ENCODE measurements around the gene PIR.

Gene PIR

GRCh38 chrX:15418041-15418706 is 75.0 kb downstream of the PIR start:
- DNase-seq (ENCODE audit: low read depth in 2 of 2) = no peak

- DNase-seq (ENCODE audit: low read depth in 2 of 2) = no peak
Measured at GRCh38 chrX:15416133-15416993, 76.8 kb downstream of the PIR start.

- no peak for DNase-seq (ENCODE audit: low read depth in 2 of 2)
Measured at GRCh38 chrX:15413101-15413500, 80.0 kb downstream of the PIR start.

DNA sequence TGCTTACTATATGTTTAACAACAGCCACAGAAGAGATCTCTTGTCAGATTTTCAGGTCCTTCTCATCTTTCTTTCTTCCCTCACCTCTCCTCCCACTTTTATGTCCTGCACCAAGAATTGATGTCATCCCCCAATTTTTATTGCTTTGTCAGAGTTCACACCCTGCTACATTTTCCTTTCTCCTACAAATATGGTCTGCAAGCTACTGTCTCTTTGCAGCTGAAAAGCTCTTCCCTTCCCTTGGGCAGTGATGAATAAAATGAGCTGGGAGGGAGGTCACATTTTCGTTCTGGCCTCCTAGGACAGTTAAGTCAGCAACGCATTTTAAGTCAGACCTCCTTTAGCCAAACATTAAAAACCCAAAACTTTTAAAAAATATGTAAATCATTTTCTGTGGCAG is 82.2 kb downstream of the PIR start:
- no peak for DNase-seq (ENCODE audit: low read depth in 2 of 2)

GRCh38 chrX:15410430-15410829 is 82.7 kb downstream of the PIR start:
- DNase-seq (ENCODE audit: low read depth in 2 of 2) = no peak

DNA sequence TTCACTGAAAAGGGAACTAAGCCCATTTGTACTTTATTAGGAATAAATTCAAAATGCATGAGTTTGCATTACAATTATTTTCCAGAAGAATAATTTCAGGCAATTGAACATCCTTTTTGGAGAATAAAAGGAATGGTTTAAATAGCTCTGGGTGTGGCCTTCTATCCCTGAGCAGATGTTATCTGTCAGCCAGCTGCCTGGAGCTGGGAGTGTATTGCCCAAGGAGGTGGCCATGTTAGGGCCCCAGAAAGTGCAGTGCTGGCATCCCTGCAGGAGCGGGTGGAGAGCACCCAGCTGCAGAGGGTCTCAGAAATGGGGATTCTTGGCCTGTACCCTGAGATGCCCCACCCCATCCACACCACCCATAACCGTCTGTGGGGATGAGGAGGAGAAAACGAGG is 87.3 kb downstream of the PIR start:
- DNase-seq (ENCODE audit: low read depth in 2 of 2) = no peak

GRCh38 chrX:15404401-15405096 is 88.6 kb downstream of the PIR start:
- DNase-seq (ENCODE audit: low read depth in 2 of 2) = no peak

DNA sequence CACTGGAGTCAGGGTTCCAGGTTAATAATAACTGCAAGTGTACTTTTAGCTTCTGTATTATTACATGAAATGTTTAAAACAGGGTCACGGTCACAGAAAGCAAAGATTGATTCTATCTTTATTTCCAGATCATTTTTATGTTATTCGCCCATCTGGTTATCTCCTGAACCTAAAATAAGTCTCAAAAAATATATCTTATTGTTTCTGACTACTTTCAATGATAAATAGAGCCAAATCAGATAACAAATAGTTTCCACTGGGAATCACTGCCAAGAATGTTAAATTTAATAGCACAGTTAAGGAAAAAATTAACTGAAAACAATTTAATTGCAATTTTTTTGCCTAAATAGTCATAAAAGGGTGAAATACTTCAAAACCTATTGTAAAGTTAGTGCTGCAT is 91.8 kb downstream of the PIR start:
- DNase-seq (ENCODE audit: low read depth in 2 of 2) = no peak

GRCh38 chrX:15399962-15400391 is 93.2 kb downstream of the PIR start:
- DNase-seq (ENCODE audit: low read depth in 2 of 2) = no peak

DNA sequence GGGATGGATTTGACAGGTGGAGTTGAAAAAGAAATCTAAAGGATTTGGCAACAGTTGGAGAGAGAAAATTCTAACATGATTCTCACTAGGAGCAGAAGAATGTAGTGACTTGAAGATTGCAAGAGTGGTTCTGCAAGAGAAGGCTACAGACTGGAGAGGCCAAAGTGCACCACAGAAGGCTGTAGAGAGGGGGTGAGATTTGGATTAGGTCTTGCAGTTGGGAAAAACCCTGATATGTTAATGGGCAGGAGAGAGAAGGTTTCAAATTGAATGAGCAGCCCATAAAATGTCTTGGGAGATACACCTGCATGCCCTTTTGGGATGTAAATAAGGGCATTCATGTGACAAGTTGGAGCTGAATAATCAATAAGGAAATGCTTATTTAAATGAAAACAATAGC is 94.3 kb downstream of the PIR start:
- DNase-seq (ENCODE audit: low read depth in 2 of 2) = no peak

- DNase-seq (ENCODE audit: low read depth in 2 of 2) = no peak
Measured at GRCh38 chrX:15395789-15396188, 97.3 kb downstream of the PIR start.

DNA sequence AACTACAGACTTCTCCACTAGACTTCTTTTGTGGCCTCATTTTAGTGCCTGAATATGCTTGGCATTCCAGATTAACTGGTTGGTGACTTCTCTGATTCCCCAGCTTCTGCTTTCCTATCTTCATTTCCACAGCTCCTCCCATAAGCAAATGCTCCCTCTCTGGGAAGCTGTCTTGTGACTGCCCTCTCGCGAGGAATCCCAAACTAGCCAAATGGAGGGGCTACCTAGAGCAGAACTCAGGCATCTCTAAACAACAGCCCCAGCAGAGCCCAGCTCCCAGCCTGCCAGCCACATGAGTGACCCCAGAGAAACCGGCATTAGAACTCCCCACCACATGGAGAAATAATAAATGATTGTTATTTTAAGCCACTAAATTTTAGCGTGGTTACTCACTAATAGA is 101.3 kb downstream of the PIR start:
- no peak for DNase-seq (ENCODE audit: low read depth in 2 of 2)

DNA sequence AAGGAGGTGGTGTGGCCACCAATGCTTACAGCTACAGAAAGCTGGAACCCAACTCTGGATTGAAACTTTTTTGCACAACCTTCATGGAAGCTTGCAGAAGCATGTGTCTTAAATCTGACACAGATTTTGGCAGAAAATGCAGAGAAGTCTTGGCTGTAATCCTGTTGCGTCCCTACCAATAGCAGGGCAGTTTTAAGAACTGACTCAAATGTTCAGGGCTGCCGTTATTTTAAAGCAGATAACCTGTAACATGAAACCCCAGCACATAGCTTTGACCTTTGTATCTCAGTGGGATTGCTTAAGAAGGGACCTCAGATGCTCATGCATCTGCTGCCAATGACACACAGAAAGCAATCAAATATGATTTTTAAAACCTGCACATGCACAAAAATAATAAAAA is 108.8 kb downstream of the PIR start, which contains the start of gene VEGFD:
VEGFD (minus strand) TSS at position 110 of the 400 bp plus-strand sequence. CDS start 467 bp downstream, outside the sequence.
- DNase-seq (ENCODE audit: low read depth in 2 of 2) = no peak

- DNase-seq (ENCODE audit: low read depth in 2 of 2) = no peak
Measured at GRCh38 chrX:15382813-15383212, 110.3 kb downstream of the PIR start.

- no peak for DNase-seq (ENCODE audit: low read depth in 2 of 2)
Measured at GRCh38 chrX:15376956-15377355, 116.2 kb downstream of the PIR start.

- DNase-seq (ENCODE audit: low read depth in 2 of 2) = no peak
Measured at GRCh38 chrX:15373976-15374375, 119.2 kb downstream of the PIR start.

GRCh38 chrX:15366506-15367352 is 126.4 kb downstream of the PIR start:
- no peak for DNase-seq (ENCODE audit: low read depth in 2 of 2)

DNA sequence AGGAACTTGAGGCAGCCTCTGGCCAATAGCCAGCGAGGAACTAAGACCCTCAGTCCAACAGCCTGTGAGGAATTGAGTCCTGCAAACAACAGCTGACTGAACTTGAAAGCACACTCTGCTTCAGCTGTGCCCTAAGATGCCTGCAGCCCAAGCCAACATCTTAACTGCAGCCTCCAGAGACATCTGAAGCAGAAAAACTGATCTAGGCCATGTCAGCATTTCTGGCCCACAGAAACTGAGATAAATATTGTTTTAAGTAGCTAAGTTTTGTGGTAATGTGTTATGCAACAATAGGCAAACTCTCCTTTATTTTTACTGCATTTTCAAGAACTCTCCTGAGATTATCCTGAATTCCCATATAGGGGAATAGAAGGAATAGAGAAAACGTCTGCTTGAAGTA is 133.4 kb downstream of the PIR start:
- DNase-seq (ENCODE audit: low read depth in 2 of 2) = no peak

DNA sequence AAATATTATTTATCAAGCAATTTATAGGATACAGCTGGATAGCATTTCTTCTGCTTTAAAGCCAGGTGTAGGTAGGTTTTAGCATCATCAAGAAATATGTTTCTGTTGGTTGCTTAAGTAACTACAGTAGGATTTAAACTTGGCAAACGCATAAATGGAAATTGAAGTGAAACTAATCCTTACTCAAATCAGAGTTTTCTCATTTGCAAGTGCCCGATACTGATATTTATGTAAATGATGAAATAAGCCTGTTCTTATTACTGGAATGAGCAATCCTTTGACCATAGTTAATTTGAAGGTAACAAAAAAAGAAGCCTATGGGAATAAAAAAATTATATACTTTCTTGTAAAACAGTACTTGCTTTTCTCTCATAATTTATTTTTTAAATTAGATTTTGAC is 134.6 kb downstream of the PIR start:
- no peak for DNase-seq (ENCODE audit: low read depth in 2 of 2)

DNA sequence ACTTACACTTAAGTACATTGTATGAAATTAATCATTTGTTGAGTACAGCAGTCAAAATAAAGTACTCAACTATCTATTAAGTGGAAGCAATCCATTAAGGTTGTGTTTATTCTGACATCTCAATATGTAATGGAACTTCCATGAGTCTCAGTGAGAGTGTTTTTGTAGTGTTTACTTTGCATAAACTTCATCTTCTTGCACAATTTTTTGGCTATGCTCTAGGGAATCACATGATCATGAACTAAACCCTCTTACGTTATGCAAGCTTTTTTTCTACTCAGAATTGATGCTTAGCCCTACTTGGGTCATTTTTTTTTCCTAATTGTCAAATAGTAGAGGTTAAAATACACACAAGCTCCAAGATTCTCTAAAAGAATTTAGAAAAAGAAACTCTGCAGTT is 136.7 kb downstream of the PIR start:
- DNase-seq (ENCODE audit: low read depth in 2 of 2) = no peak

GRCh38 chrX:15350329-15350996 is 142.7 kb downstream of the PIR start:
- no peak for DNase-seq (ENCODE audit: low read depth in 2 of 2)

Data from stimulated activated CD8-positive, alpha-beta memory T cell treated with anti-CD3 and anti-CD28 coated beads, Interleukin-7, amount 100 ng/mL, for 4 hours (primary cell).